Sigmoid colon (tissue), 4 donors: ENCODE results near the gene PDHX.

Experiments
- POLR2A ChIP-seq, 2 donors: fragments of 450-650 bp; IDR thresholded peaks; one replicate each; pipeline ENCODE4 v1.6.1; 2016; ENCODE audit warnings: antibody characterized with exemption in 2 of 2, mild to moderate bottlenecking in 2 of 2, moderate library complexity in 2 of 2
- POLR2AphosphoS5 ChIP-seq, 4 donors: sonication (generic); formaldehyde crosslinking; IDR thresholded peaks; one replicate each; pipeline ENCODE4 v1.6.1; 2017; ENCODE audit warnings: antibody characterized with exemption in 4 of 4
- TF ChIP-seq, protein P1 (sequence below), 4 experiments: fragments of 450-650 bp in 3 of 4; fragments of 200-600 bp in 1 of 4; IDR thresholded peaks; one replicate each; pipeline ENCODE4 v1.5.1; 2016 to 2019; ENCODE audit warnings: antibody characterized with exemption in 4 of 4, mild to moderate bottlenecking in 3 of 4, moderate library complexity in 2 of 4

DNA sequence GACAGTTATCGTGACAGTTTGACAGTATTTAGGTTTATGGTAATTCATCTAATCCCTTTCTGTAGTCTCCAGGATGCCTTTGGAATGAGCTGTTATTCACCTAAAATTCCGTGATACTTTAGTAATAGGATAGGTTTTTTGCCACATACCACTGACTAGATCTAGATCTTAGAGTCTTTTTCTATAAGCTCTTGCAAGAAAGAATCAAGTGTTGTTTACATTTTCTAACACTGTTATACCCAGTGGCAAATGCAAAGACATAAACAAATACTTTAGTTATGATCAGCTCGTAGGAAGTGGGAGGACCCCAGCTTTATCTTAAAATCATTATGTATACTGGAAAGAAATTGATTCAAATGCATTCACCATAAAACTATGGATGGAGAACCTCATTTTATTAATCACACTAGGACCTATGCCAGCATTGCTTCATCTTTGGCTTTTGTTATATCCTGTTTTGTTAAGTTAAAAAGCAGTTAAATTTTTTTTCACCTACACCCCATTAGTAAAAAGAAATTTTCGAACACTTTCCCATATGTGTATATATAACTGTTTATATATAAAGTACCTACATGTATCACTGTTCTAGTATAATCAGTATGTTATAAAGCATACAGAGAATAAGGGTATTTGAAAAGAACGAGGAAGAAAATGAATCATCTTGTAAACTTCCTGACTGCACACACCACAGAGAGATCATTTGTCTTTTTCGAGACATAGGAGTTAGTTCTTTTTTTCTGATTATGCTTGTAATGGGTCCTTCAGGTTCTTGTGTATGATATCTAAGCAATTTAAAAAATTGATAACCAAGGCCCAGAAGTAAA, 60.9 kb downstream of the PDHX start:
- TF ChIP-seq, protein P1, sequence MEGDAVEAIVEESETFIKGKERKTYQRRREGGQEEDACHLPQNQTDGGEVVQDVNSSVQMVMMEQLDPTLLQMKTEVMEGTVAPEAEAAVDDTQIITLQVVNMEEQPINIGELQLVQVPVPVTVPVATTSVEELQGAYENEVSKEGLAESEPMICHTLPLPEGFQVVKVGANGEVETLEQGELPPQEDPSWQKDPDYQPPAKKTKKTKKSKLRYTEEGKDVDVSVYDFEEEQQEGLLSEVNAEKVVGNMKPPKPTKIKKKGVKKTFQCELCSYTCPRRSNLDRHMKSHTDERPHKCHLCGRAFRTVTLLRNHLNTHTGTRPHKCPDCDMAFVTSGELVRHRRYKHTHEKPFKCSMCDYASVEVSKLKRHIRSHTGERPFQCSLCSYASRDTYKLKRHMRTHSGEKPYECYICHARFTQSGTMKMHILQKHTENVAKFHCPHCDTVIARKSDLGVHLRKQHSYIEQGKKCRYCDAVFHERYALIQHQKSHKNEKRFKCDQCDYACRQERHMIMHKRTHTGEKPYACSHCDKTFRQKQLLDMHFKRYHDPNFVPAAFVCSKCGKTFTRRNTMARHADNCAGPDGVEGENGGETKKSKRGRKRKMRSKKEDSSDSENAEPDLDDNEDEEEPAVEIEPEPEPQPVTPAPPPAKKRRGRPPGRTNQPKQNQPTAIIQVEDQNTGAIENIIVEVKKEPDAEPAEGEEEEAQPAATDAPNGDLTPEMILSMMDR (IDR thresholded peaks at IDR 0.05): no peak
- TF ChIP-seq POLR2A (IDR thresholded peaks at IDR 0.05) (no peak), POLR2AphosphoS5 (IDR thresholded peaks at IDR 0.05) (no peak)
